Tibial artery (tissue), 4 donors: ENCODE results near the gene NF2.
A peak's percentile ranks its signal among the peaks of the same experiment; 100 is the strongest.

Experiments
- DNase-seq, 2 donors: peaks; one replicate each; pipeline ENCODE4 v3.0.0-alpha.2; 2019
- H3K27ac ChIP-seq, 2 donors: fragments of 200-600 bp; sonication (generic) in 1 of 2; 1 replicate in 1 of 2; 2 replicates in 1 of 2; pipeline ENCODE4 v1.5.1; 2018 to 2019; ENCODE audit warnings: mild to moderate bottlenecking in 1 of 2
- H3K27me3 ChIP-seq, 2 donors: fragments of 200-600 bp; sonication (generic) in 1 of 2; one replicate each; pipeline versions ENCODE4 v1.5.1 to v1.6.0; 2016 to 2019
- H3K36me3 ChIP-seq, 3 donors: fragments of 200-600 bp; sonication (generic) in 2 of 3; one replicate each; pipeline ENCODE4 v1.5.1; 2016 to 2019; ENCODE audit warnings: mild to moderate bottlenecking in 2 of 3
- H3K4me1 ChIP-seq, 4 donors: fragments of 200-600 bp; sonication (generic) in 2 of 4; 1 replicate in 3 of 4; 2 replicates in 1 of 4; pipeline ENCODE4 v1.5.1; 2016 to 2019
- H3K4me3 ChIP-seq, 2 donors: fragments of 200-600 bp; sonication (generic) in 1 of 2; 1 replicate in 1 of 2; 2 replicates in 1 of 2; pipeline ENCODE4 v1.5.1; 2018 to 2019; ENCODE audit warnings: mild to moderate bottlenecking in 2 of 2
- H3K9me3 ChIP-seq, 3 donors: fragments of 200-600 bp; sonication (generic) in 1 of 3; one replicate each; pipeline ENCODE4 v1.5.1; 2016 to 2019
- intact Hi-C: fragments of 100-400 bp; cut with DNase I; formaldehyde crosslinking; loops from one replicate; pipeline ENCODE4 v1.15.0; 2023; ENCODE audit warnings: low total_unique reads
- TF ChIP-seq, protein P1 (sequence below), 2 experiments: fragments of 200-600 bp in 1 of 2; fragments of 450-650 bp in 1 of 2; IDR thresholded peaks; one replicate each; pipeline ENCODE4 v1.5.1; 2017 to 2019; ENCODE audit warnings: antibody characterized with exemption in 2 of 2, mild to moderate bottlenecking in 1 of 2, moderate library complexity in 1 of 2

Gene NF2

GRCh38 chr22:29742326-29742725 is 138.9 kb downstream of the NF2 start:
- no peak for DNase-seq
- H3K27ac ChIP-seq: no peak overlapping the region
- no peaks in the 10 kb centered on the region for H3K27me3 ChIP-seq
- no peaks in the 10 kb centered on the region for H3K4me1 ChIP-seq
- intact Hi-C loops: no loop called here
- no peaks in the 10 kb centered on the region for H3K9me3 ChIP-seq
- TF ChIP-seq, protein P1, sequence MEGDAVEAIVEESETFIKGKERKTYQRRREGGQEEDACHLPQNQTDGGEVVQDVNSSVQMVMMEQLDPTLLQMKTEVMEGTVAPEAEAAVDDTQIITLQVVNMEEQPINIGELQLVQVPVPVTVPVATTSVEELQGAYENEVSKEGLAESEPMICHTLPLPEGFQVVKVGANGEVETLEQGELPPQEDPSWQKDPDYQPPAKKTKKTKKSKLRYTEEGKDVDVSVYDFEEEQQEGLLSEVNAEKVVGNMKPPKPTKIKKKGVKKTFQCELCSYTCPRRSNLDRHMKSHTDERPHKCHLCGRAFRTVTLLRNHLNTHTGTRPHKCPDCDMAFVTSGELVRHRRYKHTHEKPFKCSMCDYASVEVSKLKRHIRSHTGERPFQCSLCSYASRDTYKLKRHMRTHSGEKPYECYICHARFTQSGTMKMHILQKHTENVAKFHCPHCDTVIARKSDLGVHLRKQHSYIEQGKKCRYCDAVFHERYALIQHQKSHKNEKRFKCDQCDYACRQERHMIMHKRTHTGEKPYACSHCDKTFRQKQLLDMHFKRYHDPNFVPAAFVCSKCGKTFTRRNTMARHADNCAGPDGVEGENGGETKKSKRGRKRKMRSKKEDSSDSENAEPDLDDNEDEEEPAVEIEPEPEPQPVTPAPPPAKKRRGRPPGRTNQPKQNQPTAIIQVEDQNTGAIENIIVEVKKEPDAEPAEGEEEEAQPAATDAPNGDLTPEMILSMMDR (IDR thresholded peaks at IDR 0.05): no peak
- H3K36me3 ChIP-seq: peaks cover 12 to 100% (median 49%) of the 10 kb centered on the region in 3 donors
- no peak overlapping the region for H3K4me3 ChIP-seq

GRCh38 chr22:29744902-29745301 is 141.5 kb downstream of the NF2 start:
- H3K36me3 ChIP-seq: peaks cover 24 to 89% (median 52%) of the 10 kb centered on the region in 3 donors
- DNase-seq: peak in 1 of 2 donors; percentile 75

GRCh38 chr22:29747832-29748231 is 144.4 kb downstream of the NF2 start:
- no peak overlapping the region for H3K4me3 ChIP-seq
- peaks cover 22 to 74% (median 33%) of the 10 kb centered on the region in 3 donors for H3K36me3 ChIP-seq
- intact Hi-C loops: no loop called here
- H3K4me1 ChIP-seq: no peaks in the 10 kb centered on the region
- TF ChIP-seq, protein P1 (IDR thresholded peaks at IDR 0.05): no peak
- H3K27ac ChIP-seq: no peak overlapping the region
- H3K9me3 ChIP-seq: no peaks in the 10 kb centered on the region
- no peak for DNase-seq
- H3K27me3 ChIP-seq: no peaks in the 10 kb centered on the region

More at GRCh38 chr22:29744902-29745301, 141.5 kb downstream of the NF2 start:
- TF ChIP-seq, protein P1 (IDR thresholded peaks at IDR 0.05): no peak
- Histone ChIP-seq H3K27ac (no peak overlapping the region), H3K4me3 (no peak overlapping the region), H3K4me1 (no peaks in the 10 kb centered on the region), H3K27me3 (no peaks in the 10 kb centered on the region), H3K9me3 (no peaks in the 10 kb centered on the region)
- intact Hi-C loops: no loop called here
